Glutamatergic neuron (in vitro differentiated cells): Measurements from ENCODE around the gene DUSP22. TPM values are rescaled to one million over a fixed set of nuclear protein-coding genes. Genes with fewer than 3 reads are reported as not detected.

Experiments used
- DNase-seq: peaks from one replicate; pipeline ENCODE4 v3.0.0; 2022
- H3K27ac Mint-ChIP-seq: one replicate; pipeline ENCODE4 v1.8.0; 2020; ENCODE audit warnings: mild to moderate bottlenecking, mixed read lengths, inconsistent platforms; ENCODE audit not compliant: unreplicated experiment
- H3K27me3 Mint-ChIP-seq: one replicate; pipeline ENCODE4 v1.8.0; 2020; ENCODE audit warnings: mild to moderate bottlenecking, moderate library complexity, mixed read lengths, inconsistent platforms; ENCODE audit not compliant: unreplicated experiment
- H3K36me3 Mint-ChIP-seq: one replicate; pipeline ENCODE4 v1.8.0; 2020; ENCODE audit warnings: mild to moderate bottlenecking, mixed read lengths, inconsistent platforms; ENCODE audit not compliant: unreplicated experiment
- H3K4me1 Mint-ChIP-seq: one replicate; pipeline ENCODE4 v1.8.0; 2020; ENCODE audit warnings: mild to moderate bottlenecking, low read depth, mixed read lengths, inconsistent platforms; ENCODE audit not compliant: unreplicated experiment
- H3K4me3 Mint-ChIP-seq: one replicate; pipeline ENCODE4 v1.8.0; 2020; ENCODE audit warnings: mild to moderate bottlenecking, mixed read lengths, inconsistent platforms; ENCODE audit not compliant: unreplicated experiment
- H3K9me3 Mint-ChIP-seq: one replicate; pipeline ENCODE4 v1.8.0; 2020; ENCODE audit warnings: mild to moderate bottlenecking, moderate library complexity, mixed read lengths, inconsistent platforms; ENCODE audit not compliant: unreplicated experiment
- CTCF ChIP-seq: fragments of 200-600 bp; sonication (generic); IDR thresholded peaks from one replicate; pipeline ENCODE4 v1.5.0; 2021; ENCODE audit not compliant: partially characterized antibody, unreplicated experiment
- total RNA-seq: library from RNA; stranded (reverse); fragmentation: NEBNext Ultra II Directional; extraction: Animal tissue kit (Norgen Biotek cat#: 25700); gene quantifications from one replicate; pipeline ENCODE4 v1.2.1, GENCODE V29; 2021; ENCODE audit not compliant: unreplicated experiment

The DUSP22 gene
- total RNA-seq, 1 donor from 2014 or later = 40.4 TPM

- H3K36me3 Mint-ChIP-seq = peaks cover 13% of the 10 kb centered on the region
- H3K9me3 Mint-ChIP-seq = peaks cover 24% of the 10 kb centered on the region
- no peak for DNase-seq
- no peak overlapping the region for H3K27ac Mint-ChIP-seq
- peaks cover 2% of the 10 kb centered on the region for H3K27me3 Mint-ChIP-seq
- H3K4me3 Mint-ChIP-seq = no peak overlapping the region
- peaks cover 11% of the 10 kb centered on the region for H3K4me1 Mint-ChIP-seq
- no peak for TF ChIP-seq CTCF
Measured at GRCh38 chr6:319177-320131, 27.2 kb downstream of the DUSP22 start.

GRCh38 chr6:320351-321157, 28.3 kb downstream of the DUSP22 start:
- no peak overlapping the region for H3K4me3 Mint-ChIP-seq
- H3K9me3 Mint-ChIP-seq = peaks cover 19% of the 10 kb centered on the region
- H3K27ac Mint-ChIP-seq = no peak overlapping the region
- TF ChIP-seq CTCF = no peak
- DNase-seq = no peak
- H3K36me3 Mint-ChIP-seq = peaks cover 13% of the 10 kb centered on the region
- H3K4me1 Mint-ChIP-seq = peaks cover 13% of the 10 kb centered on the region
- peaks cover 2% of the 10 kb centered on the region for H3K27me3 Mint-ChIP-seq

- Mint-ChIP-seq H3K27ac (no peak overlapping the region), H3K4me1 (peaks cover 9% of the 10 kb centered on the region), H3K4me3 (no peak overlapping the region), H3K36me3 (peaks cover 13% of the 10 kb centered on the region), H3K27me3 (peaks cover 5% of the 10 kb centered on the region), H3K9me3 (peaks cover 21% of the 10 kb centered on the region)
- DNase-seq = no peak
- no peak for TF ChIP-seq CTCF
Measured at GRCh38 chr6:321158-321438, 28.8 kb downstream of the DUSP22 start.

- no peak overlapping the region for H3K4me3 Mint-ChIP-seq
- no peak overlapping the region for H3K27ac Mint-ChIP-seq
- no peak for DNase-seq
- peaks cover 7% of the 10 kb centered on the region for H3K27me3 Mint-ChIP-seq
- peaks cover 13% of the 10 kb centered on the region for H3K36me3 Mint-ChIP-seq
- peaks cover 9% of the 10 kb centered on the region for H3K4me1 Mint-ChIP-seq
- H3K9me3 Mint-ChIP-seq = peaks cover 25% of the 10 kb centered on the region
- no peak for TF ChIP-seq CTCF
Measured at GRCh38 chr6:321536-322258, 29.4 kb downstream of the DUSP22 start.
